ENCODE measurements around the gene SOAT2.

DNA sequence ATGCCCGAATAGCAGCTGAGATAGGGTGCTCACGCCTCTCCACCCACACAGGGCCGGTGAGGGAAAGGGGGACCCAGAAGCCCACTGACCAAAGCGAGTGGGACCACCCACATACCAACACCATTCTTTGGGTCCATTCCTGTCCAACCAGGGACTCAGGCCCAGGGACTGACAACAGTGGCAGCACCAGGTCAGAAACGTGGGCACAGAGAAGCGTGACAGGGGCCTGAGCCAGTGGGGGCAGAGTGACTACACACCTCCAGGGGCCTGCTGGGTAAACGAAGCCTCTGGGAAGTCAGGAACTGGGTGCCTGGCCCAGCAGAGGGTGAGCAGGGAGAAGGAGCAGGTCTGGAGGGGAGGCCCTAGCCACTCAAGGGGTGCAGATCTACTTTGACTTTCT is 37.8 kb upstream of the SOAT2 start:
- TF ChIP-seq, protein P1, sequence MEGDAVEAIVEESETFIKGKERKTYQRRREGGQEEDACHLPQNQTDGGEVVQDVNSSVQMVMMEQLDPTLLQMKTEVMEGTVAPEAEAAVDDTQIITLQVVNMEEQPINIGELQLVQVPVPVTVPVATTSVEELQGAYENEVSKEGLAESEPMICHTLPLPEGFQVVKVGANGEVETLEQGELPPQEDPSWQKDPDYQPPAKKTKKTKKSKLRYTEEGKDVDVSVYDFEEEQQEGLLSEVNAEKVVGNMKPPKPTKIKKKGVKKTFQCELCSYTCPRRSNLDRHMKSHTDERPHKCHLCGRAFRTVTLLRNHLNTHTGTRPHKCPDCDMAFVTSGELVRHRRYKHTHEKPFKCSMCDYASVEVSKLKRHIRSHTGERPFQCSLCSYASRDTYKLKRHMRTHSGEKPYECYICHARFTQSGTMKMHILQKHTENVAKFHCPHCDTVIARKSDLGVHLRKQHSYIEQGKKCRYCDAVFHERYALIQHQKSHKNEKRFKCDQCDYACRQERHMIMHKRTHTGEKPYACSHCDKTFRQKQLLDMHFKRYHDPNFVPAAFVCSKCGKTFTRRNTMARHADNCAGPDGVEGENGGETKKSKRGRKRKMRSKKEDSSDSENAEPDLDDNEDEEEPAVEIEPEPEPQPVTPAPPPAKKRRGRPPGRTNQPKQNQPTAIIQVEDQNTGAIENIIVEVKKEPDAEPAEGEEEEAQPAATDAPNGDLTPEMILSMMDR (IDR thresholded peaks at IDR 0.05) = no peak
- no peak for TF ChIP-seq EZH2 (IDR thresholded peaks at IDR 0.05)
